Right ventricle myocardium superior (tissue), 1 donor: ENCODE results near the gene ZNF282. TPM values are rescaled to one million over a fixed set of nuclear protein-coding genes. Genes with fewer than 3 reads are reported as not detected.

ENCODE experiments used
- ATAC-seq: fragments of 200-7000 bp; cut with Tn5 transposase; one replicate; pipeline ENCODE4 v1.9.1; 2020; ENCODE audit warnings: mild to moderate bottlenecking; ENCODE audit not compliant: poor library complexity
- DNase-seq: peaks from one replicate; pipeline ENCODE4 v3.0.0-alpha.2; 2020
- intact Hi-C: fragments of 100-400 bp; cut with DNase I; formaldehyde crosslinking; loops from one replicate; pipeline ENCODE4 v1.11.2; 2022
- total RNA-seq: library from RNA; stranded (reverse); fragmentation: NEBNext Ultra II Directional; extraction: Animal tissue kit (Norgen Biotek cat#: 25700); gene quantifications from one replicate; pipeline ENCODE4 v1.2.1, GENCODE V29; 2021
- donor health status: DM: no; HTN: yes; CAD: no; lungs with severe emphysema.

The ZNF282 gene
- total RNA-seq, 1 donor from 2014 or later, result 11.1 TPM

- no peak for ATAC-seq
- intact Hi-C loops, result no loop called here
Measured at GRCh38 chr7:149188213-149188612, 7.1 kb upstream of the ZNF282 start.

GRCh38 chr7:149188637-149189259, 6.6 kb upstream of the ZNF282 start:
- ATAC-seq (no peak), DNase-seq (no peak)
- intact Hi-C loops, result no loop called here

More at GRCh38 chr7:149188213-149188612, 7.1 kb upstream of the ZNF282 start:
- no peak for DNase-seq

GRCh38 chr7:149191851-149192250, 3.5 kb upstream of the ZNF282 start:
- DNase-seq (no peak), ATAC-seq (no peak)
- intact Hi-C loops, result no loop called here

GRCh38 chr7:149194799-149195179, 557 bp upstream of the ZNF282 start:
- intact Hi-C loops, result no loop called here
- DNase-seq (no peak), ATAC-seq (no peak)

GRCh38 chr7:149196151-149196704, 882 bp downstream of the ZNF282 start:
- no peak for ATAC-seq
- no peak for DNase-seq
- intact Hi-C loops, result no loop called here

GRCh38 chr7:149196705-149197171, 1.4 kb downstream of the ZNF282 start:
- no peak for ATAC-seq
- intact Hi-C loops, result no loop called here
- DNase-seq, result no peak

- DNase-seq, result no peak
- no peak for ATAC-seq
- intact Hi-C loops, result no loop called here
Measured at GRCh38 chr7:149197675-149198074, 2.3 kb downstream of the ZNF282 start.

GRCh38 chr7:149198161-149198816, 2.9 kb downstream of the ZNF282 start:
- intact Hi-C loops, result no loop called here
- DNase-seq (no peak), ATAC-seq (no peak)

GRCh38 chr7:149199234-149199995, 4.1 kb downstream of the ZNF282 start:
- intact Hi-C loops, result no loop called here
- ATAC-seq (no peak), DNase-seq (no peak)

- ATAC-seq (peak; percentile 88), DNase-seq (no peak)
- intact Hi-C loops, result no loop called here
Measured at GRCh38 chr7:149202831-149203231, 7.5 kb downstream of the ZNF282 start.

GRCh38 chr7:149205690-149206381, 10.5 kb downstream of the ZNF282 start:
- no peak for DNase-seq
- ATAC-seq, result no peak
- intact Hi-C loops, result no loop called here

- intact Hi-C loops, result no loop called here
- no peak for DNase-seq
- no peak for ATAC-seq
Measured at GRCh38 chr7:149207324-149208035, 12.1 kb downstream of the ZNF282 start.

- intact Hi-C loops, result no loop called here
- DNase-seq, result no peak
- ATAC-seq, result no peak
Measured at GRCh38 chr7:149209518-149210269, 14.3 kb downstream of the ZNF282 start.

GRCh38 chr7:149210551-149210950, 15.2 kb downstream of the ZNF282 start:
- DNase-seq (peak; percentile 47), ATAC-seq (peak; percentile 72)
- intact Hi-C loops, result no loop called here

GRCh38 chr7:149214020-149214720, 18.8 kb downstream of the ZNF282 start:
- peak; percentile 77 for ATAC-seq
- DNase-seq, result no peak
- intact Hi-C loops, result no loop called here

GRCh38 chr7:149216402-149216801, 21.1 kb downstream of the ZNF282 start:
- ATAC-seq, result no peak
- intact Hi-C loops, result no loop called here
- DNase-seq, result no peak

GRCh38 chr7:149217570-149217969, 22.2 kb downstream of the ZNF282 start:
- intact Hi-C loops, result no loop called here
- DNase-seq (no peak), ATAC-seq (no peak)
